Stimulated activated naive CD8-positive, alpha-beta T cell treated with anti-CD3 and anti-CD28 coated beads, Interleukin-15, Interleukin-2, amounts not matched to agents 100 ng/mL and 50 ng/mL, for 24 hours (primary cell): ENCODE measurements around the gene DDAH2.

Experiments used
- H3K27ac Mint-ChIP-seq: one replicate; pipeline ENCODE4 v1.8.0; 2021; ENCODE audit warnings: mild to moderate bottlenecking, mixed read lengths
- H3K27me3 Mint-ChIP-seq: one replicate; pipeline ENCODE4 v1.8.0; 2021; ENCODE audit warnings: mixed read lengths
- H3K36me3 Mint-ChIP-seq: one replicate; pipeline ENCODE4 v1.8.0; 2021; ENCODE audit warnings: low read depth, mixed read lengths
- H3K4me1 Mint-ChIP-seq: one replicate; pipeline ENCODE4 v1.8.0; 2021; ENCODE audit warnings: low read depth, mixed read lengths
- H3K4me3 Mint-ChIP-seq: one replicate; pipeline ENCODE4 v1.8.0; 2021; ENCODE audit warnings: mild to moderate bottlenecking, mixed read lengths
- H3K9me3 Mint-ChIP-seq: one replicate; pipeline ENCODE4 v1.8.0; 2021; ENCODE audit warnings: mixed read lengths

The DDAH2 gene

DNA sequence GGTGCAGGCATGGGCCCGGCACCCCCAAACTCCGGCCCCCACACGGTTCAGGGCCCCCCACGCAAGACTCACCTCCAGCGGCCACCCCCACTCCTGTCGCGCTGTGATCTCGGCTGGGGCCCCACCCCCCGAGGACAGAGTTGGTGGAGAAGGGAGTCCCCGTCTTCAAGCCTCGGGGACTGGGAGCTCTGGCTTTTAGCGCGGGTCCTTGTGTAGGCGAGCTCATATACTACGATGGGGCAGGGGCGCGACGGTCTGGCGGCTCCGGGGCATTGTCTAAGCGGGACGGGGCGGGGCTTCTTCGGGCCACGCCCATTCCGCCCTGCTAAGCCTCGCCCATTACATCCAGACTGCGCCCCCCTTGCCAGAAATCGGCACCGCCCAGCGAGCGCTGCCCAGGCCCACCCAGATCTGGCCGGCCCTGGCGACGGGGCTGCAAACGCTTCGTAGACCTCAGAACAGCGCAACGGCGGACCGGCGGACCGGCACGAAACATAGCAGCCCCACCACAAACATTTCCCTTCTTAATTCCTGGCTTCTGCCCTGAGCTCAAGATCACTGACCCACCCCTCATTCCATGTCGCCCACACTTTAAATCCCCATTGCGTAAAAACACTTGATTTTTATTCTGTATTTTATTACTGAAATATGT lies 1.0 kb upstream of the DDAH2 start:
- peaks cover 73% of the 10 kb centered on the region for H3K4me1 Mint-ChIP-seq
- peak overlapping the region; percentile 85 for H3K4me3 Mint-ChIP-seq
- H3K27ac Mint-ChIP-seq = peak overlapping the region; percentile 32
- H3K27me3 Mint-ChIP-seq = no peaks in the 10 kb centered on the region
- peaks cover 61% of the 10 kb centered on the region for H3K36me3 Mint-ChIP-seq
- H3K9me3 Mint-ChIP-seq = no peaks in the 10 kb centered on the region

DNA sequence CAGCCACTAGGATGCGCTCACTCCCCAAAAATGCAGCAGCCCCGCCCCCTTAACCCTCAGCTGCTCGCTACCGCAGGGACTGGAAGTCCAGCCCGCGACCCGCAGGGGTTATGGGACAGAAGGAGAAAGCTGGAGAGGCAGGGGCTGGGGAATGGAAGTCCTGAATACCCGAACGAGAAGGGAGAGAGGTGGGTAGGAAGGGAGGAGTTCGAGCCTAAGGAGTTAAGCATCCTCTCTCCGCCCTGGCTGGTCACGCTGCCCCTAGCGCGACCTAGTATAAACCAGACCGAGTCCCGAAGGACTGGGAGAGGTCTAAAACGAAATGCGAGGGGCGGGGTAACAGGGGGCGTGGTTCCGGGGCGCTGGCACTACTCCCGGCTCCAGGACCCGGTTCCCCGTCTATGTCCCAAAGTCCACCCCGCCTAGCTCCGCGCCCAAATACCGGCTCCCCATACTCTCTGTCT lies 448 bp upstream of the DDAH2 start:
- Mint-ChIP-seq H3K9me3 (no peaks in the 10 kb centered on the region), H3K4me1 (peaks cover 72% of the 10 kb centered on the region), H3K4me3 (peak overlapping the region; percentile 85), H3K27me3 (no peaks in the 10 kb centered on the region), H3K36me3 (peaks cover 57% of the 10 kb centered on the region), H3K27ac (peak overlapping the region; percentile 49)

DNA sequence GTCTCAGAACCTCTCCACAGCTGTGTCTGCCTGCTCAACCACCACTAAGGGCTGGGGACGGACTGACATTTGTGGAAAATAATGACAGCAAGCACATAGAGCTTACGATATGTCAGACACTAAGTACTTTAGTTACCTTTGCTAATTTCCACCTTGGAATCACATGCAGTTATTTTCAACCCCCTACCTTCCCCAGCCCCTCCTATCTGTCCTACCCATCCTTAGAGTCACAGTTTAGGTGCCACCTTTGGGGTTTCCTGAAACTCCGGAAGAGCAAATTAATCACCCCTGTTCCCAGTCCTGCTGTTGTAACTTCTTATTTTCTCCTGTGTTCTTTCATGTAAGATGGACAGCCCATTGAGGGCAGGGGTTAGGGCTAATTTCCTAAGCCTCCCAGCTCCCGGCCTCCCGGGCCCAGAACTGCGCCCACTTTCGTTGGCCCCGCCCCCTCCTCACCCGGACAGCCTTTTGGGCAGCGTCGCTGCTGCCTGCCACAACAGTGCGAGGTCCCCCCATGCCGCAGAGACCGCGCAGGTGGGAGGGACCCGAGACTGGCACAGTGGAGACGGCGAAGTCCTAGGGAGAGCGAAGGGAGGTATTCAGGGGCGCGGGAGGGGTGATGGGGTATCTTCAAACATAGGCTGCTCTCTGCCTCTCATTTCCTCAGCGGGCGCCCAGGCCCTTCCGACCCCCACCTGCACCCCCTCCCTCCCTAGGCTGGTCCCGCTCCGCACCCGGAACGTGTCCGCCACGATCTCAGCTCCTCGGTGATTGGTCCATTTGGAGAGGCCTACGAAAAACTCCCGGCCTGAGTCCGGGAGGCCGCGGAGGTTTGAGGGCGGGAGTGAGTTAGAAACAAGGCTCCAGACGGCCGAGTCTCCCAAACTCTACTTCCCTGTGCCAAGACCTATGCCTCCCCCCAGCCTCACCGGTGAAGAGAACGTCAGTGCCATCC lies 1.1 kb downstream of the DDAH2 start:
- peaks cover 43% of the 10 kb centered on the region for H3K36me3 Mint-ChIP-seq
- H3K27ac Mint-ChIP-seq = peak overlapping the region; percentile 79
- no peaks in the 10 kb centered on the region for H3K9me3 Mint-ChIP-seq
- H3K4me3 Mint-ChIP-seq = peak overlapping the region; percentile 63
- no peaks in the 10 kb centered on the region for H3K27me3 Mint-ChIP-seq
- H3K4me1 Mint-ChIP-seq = peaks cover 64% of the 10 kb centered on the region

DNA sequence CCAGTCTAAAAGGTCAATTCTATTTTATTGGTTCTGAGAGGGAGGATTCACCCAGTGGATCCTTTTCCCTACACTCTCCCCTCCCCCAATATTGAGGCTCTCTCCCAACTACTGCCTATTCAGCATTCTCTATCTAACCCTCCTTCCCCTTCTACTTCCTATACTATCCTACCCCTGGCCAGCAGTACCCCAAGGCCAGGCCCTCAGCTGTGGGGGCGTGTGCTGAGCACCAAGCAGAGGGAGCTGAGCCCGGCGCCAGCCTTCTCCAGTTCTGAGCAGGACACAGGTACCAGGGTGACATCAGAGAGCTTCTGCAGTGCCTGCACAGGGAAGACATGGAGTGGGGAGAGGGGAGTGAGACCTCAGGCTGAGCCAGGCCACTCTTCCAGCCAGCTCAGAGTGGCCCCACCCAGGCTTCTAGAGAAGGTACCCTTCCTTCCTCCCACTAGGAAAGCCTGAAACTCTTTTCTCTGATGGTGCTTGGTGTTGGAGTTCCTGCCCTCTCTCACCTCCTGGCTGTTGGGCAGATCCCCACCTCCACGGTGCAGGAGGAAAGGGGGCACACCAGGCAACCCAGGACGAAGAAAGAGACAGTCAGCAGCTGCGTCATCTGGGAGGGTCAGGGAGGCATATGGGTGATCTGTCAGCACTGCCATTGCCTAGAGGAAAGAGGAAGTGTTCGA lies 1.9 kb downstream of the DDAH2 start:
- Mint-ChIP-seq H3K36me3 (peaks cover 36% of the 10 kb centered on the region), H3K9me3 (no peaks in the 10 kb centered on the region), H3K27ac (peak overlapping the region; percentile 79), H3K4me3 (peak overlapping the region; percentile 63), H3K4me1 (peaks cover 65% of the 10 kb centered on the region), H3K27me3 (no peaks in the 10 kb centered on the region)

DNA sequence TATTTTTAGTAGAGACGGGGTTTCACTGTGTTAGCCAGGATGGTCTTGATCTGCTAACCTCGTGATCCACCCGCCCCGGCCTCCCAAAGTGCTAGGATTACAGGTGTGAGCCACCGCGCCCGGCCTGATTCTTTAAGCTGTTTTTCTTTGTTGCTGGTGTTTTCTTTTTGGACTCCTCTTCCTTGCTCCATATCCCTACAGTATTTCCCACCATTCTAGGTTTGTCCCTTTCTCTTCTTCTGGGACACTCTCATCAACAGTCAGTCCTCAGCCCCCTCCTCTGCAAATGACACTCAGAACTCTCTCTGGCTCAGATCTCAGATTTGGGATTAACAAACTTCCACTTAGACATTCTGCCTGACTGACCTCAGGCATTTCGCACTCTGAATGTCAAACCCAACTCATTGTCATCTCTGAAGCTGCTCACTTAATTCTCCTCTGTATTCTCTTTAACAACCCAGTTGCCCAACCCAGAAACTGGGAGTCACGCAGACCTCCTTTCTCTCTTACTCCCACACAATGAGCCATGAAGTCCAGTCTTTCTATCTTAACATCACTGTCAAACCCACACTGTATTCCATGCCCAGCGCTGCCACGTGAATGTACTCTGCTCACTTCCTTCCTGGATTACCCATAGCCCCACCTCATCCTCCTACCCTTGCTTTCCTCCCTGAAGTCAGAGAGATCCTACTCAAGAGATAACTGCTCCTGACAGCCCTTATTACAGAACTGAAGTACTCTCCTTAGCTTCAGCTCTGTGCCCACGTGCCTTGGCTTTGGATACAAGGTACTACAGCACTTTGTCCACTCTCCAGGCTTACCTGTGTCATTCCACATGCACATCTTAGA lies 3.4 kb downstream of the DDAH2 start:
- Mint-ChIP-seq H3K27ac (peak overlapping the region; percentile 56), H3K4me1 (peaks cover 60% of the 10 kb centered on the region), H3K4me3 (no peak overlapping the region), H3K9me3 (no peaks in the 10 kb centered on the region), H3K36me3 (peaks cover 24% of the 10 kb centered on the region), H3K27me3 (no peaks in the 10 kb centered on the region)

DNA sequence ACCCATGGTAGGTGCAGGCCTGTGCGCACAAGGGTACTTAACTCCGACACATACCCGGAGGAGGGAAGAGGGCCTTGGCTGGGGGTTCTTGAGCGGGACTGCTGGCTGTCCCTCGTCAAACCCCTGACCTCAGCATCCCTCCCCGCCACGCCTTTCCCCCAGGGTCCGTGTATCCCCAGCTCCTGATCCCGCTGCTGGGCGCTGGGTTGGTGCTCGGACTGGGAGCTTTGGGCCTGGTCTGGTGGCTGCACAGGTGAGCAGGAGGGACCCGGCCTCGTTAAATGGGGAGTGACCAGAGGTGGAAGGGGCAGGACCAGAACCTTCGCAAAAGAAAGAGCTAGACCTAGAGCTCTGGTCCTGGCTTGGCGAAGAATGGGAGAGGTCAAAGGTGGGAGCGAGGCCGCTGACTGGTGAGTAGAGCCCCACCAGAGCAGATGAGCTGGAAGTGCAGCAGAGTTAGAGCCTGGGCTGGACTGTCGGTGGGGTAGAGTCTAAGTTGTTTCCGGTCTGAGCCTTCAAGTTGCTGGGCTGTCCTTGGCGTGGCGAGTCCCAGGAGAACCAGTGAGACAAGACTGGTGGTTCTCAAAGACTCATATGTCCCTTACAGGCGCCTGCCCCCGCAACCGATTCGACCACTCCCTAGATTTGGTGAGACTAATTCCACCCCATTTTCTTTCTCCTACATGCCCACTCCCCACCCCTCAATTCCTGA lies 5.0 kb downstream of the DDAH2 start:
- Mint-ChIP-seq H3K27me3 (no peaks in the 10 kb centered on the region), H3K4me1 (peaks cover 44% of the 10 kb centered on the region), H3K4me3 (no peak overlapping the region), H3K27ac (no peak overlapping the region), H3K9me3 (no peaks in the 10 kb centered on the region), H3K36me3 (peaks cover 18% of the 10 kb centered on the region)

DNA sequence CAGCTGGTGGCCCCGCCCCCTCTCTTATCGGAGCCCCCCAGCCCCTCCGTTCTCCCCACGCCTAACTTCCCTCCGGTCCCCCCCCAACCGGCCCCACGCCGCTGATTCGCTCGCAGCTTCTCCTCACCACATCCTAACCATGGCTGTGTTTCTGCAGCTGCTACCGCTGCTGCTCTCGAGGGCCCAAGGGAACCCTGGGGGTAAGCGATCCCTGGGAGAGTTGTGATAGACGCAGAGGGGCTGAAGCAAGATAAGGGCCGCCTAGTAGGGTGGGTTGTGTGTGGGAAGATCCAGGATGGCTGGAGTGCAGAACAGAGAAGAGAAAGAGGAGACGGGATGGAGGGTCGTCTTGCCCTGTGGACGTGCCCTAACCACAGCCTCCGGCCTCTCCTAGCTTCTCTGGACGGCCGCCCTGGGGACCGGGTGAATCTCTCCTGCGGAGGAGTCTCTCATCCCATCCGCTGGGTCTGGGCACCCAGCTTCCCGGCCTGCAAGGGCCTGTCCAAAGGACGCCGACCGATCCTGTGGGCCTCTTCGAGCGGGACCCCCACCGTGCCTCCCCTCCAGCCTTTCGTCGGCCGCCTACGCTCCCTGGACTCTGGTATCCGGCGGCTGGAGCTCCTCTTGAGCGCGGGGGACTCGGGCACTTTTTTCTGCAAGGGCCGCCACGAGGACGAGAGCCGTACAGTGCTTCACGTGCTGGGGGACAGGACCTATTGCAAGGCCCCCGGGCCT lies 5.7 kb downstream of the DDAH2 start, which contains the start of gene MPIG6B:
Gene MPIG6B (plus strand): TSS at position 129 of the 735 bp plus-strand sequence. CDS start 11 bp downstream, at position 140.
- no peak within 1 kb of the TSS for H3K4me3 Mint-ChIP-seq
- peak within 1 kb of the TSS; percentile 24 for H3K27ac Mint-ChIP-seq

DNA sequence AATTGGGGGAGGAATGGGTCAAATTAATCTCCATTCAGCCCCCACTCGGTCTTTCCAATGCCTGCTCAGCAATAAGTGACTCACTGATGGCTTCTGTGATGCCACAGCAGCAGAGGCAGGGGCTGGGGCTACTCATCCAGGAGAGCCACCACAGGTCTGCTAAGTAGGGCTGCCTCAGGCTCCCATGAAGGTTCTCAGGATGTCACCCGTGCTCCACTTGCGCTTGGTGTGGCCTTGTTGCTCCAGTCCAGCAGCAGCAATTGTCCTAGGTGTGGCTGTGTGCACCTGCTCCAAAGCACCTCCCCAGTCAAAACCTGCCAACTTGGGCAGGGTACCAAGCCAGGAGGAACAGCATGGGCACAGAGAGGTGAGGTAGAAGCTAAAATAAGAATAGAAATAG lies 6.9 kb downstream of the DDAH2 start:
- Mint-ChIP-seq H3K9me3 (no peaks in the 10 kb centered on the region), H3K36me3 (peaks cover 12% of the 10 kb centered on the region)

More for the DNA sequence above, 5.7 kb downstream of the DDAH2 start, which contains the start of gene MPIG6B:
- Mint-ChIP-seq H3K9me3 (no peaks in the 10 kb centered on the region), H3K27me3 (no peaks in the 10 kb centered on the region), H3K36me3 (peaks cover 18% of the 10 kb centered on the region), H3K4me1 (peaks cover 37% of the 10 kb centered on the region)

DNA sequence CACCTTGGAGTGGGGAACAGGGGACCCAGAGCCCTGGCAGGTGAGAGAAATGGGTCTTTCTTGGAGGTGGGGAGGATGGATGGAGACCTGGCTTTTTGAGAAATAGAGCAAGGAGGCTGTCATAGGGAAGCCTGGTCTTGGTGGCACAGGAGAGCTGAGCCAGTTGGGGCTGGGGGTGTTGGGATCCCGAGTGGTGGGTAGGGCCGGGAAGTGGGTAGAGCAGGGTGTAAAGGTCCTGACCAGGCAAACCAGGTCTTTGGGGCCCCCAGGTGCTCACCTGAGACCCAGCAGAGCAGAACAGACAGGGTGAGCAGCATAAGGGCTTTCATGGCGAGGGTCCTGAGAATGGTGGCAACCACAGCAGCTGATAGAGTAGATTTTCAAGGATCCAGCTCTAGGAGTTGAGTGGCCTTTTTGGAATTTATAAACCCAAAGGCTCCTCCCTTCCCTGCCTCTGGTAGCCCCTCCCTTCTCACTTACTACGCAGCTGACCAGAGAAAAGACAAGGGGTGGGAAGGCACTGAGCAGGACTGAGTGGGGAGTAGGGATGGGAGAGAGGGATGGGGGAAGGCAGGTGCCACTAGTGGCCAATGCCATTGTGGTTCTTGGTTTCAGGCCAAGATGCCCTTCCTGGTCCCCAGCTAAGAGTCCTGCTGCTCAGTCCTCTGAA lies 7.6 kb downstream of the DDAH2 start, which contains the start of gene LY6G6C:
Gene LY6G6C (minus strand): TSS at position 396 of the 670 bp plus-strand sequence. CDS start 67 bp downstream, at position 329.
- Mint-ChIP-seq H3K36me3 (peaks cover 6% of the 10 kb centered on the region), H3K4me3 (no peak within 1 kb of the TSS), H3K4me1 (peaks cover 20% of the 10 kb centered on the region), H3K9me3 (no peaks in the 10 kb centered on the region), H3K27me3 (no peaks in the 10 kb centered on the region), H3K27ac (no peak within 1 kb of the TSS)

More for the DNA sequence above, 6.9 kb downstream of the DDAH2 start:
- H3K4me3 Mint-ChIP-seq = no peak overlapping the region
- H3K4me1 Mint-ChIP-seq = peaks cover 27% of the 10 kb centered on the region
- no peaks in the 10 kb centered on the region for H3K27me3 Mint-ChIP-seq
- no peak overlapping the region for H3K27ac Mint-ChIP-seq

DNA sequence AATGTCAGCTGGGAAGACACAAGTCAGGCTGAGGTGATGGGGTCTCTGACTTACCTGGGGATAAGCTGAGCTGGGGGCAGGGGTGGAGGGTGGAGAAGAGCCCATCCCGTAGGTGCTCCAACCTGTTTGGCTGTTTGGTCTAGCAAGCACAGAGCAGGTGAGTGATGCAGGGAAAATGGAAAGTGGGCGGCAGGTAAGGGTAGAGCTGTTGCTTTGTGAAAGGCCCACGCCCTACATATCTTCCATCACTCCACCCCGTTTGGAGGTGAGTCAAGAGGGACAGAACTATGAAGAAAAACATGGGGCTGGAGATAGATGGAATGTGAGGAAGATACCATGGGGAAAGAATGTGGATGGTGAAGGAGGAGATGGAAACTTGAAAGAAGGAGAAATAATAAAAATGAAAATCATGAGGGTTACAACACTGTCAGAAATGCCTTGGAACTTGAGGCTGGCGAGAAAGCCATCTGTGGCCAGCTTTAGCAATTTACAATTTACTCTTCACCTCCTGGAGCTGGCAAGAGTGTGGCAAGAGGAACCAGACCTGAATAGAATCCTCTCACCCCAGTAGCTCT lies 8.8 kb downstream of the DDAH2 start:
- Mint-ChIP-seq H3K9me3 (no peaks in the 10 kb centered on the region), H3K4me1 (peaks cover 10% of the 10 kb centered on the region), H3K4me3 (no peak overlapping the region), H3K27me3 (no peaks in the 10 kb centered on the region), H3K36me3 (no peaks in the 10 kb centered on the region), H3K27ac (no peak overlapping the region)

DNA sequence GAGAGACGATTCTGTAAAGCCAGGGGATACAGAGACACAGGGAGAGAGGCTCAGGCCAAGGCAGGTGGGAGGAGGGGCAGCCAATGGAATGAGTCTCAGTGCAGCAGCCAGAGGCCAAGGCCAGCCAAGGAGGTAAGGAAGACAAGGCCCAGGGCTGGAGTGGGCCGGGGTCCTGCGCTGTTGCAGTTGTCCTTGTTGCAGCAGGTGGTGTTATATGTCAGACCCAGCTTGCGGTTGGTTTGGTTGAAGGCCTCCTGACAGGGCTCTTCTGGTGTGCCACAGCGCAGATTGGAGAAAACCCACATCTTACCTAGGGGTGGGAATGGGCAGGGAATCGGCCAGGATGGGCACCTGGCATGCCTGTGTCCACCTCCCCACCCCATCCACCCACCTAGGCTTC lies 10.1 kb downstream of the DDAH2 start:
- Mint-ChIP-seq H3K27ac (no peak overlapping the region), H3K4me3 (no peak overlapping the region)

DNA sequence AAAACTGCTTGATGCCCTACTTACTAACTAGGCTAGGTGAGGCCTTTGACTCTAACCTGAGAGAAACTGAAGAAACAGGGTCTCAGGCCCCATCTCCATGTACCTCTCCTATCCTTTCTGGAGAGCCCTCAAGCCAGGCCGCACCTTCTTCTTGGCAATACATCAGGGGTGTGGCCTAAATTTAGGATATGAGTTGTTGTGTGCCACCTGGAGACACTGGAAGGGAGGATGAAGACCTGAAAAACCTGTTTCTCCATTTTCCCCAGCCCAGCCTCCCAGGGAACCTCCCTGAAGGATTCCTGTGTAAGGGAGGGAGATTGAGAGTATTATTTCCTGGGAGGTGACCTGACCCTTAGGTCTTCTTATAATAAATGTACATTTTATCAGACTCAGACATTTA lies 10.8 kb downstream of the DDAH2 start:
- Mint-ChIP-seq H3K27me3 (no peaks in the 10 kb centered on the region), H3K27ac (no peak overlapping the region), H3K9me3 (no peaks in the 10 kb centered on the region), H3K36me3 (no peaks in the 10 kb centered on the region), H3K4me3 (no peak overlapping the region), H3K4me1 (peaks cover 8% of the 10 kb centered on the region)

More for the DNA sequence above, 10.1 kb downstream of the DDAH2 start:
- Mint-ChIP-seq H3K4me1 (peaks cover 12% of the 10 kb centered on the region), H3K9me3 (no peaks in the 10 kb centered on the region), H3K36me3 (no peaks in the 10 kb centered on the region), H3K27me3 (no peaks in the 10 kb centered on the region)
